ENCODE data around the gene DLK2. TPM values are rescaled to one million over a fixed set of nuclear protein-coding genes. Genes with fewer than 3 reads are reported as not detected.

Gene DLK2
- total RNA-seq, 1 experiment from 2014 or later = 0.81 TPM

DNA sequence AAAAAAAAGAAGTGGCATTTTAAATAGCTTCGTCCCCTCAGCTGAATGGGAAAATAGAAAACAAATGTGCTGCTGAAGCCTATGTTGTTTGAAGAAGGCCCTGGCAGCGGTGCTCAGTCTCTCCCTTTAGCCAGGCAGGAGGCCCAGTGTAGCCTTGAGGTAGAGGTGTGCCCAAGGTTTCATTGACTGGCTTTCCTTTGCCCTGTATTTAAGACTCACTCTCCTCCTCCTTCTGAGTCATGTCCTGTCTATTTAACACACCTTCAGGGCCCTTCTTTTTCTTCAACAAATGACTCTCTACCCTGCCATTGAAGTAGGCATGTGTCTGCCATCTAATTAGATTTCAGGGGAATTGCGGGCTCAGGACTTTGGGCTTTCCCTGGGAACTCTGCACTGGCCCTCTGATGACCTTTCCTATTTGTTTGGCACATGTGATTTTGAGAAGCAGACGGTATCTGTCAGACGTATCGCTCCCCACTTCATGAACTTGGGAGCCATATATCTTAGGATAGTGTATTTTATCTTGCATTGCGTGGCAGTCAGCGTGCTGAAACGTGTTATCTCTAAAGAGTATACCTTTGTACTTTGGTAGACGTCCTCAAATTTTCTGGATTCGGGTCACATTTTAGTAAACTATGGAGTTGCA is 26.4 kb upstream of the DLK2 start:
- H3K9me3 Mint-ChIP-seq = no peaks in the 10 kb centered on the region
- peaks cover 51% of the 10 kb centered on the region for H3K4me1 Mint-ChIP-seq
- POLR2A ChIA-PET = interaction anchor here (0.7 kb wide), 1 partner anchor 209 kb away, joined by 3 read pairs; no protein-coding TSS in a partner anchor
- peak overlapping the region; percentile 73 for H3K27ac Mint-ChIP-seq
- H3K27me3 Mint-ChIP-seq (ENCODE audit: low read depth) = no peaks in the 10 kb centered on the region
- ATAC-seq (peak; percentile 5; the same call in 1 of the 2 replicates), DNase-seq (ENCODE audit: low spot score) (no peak)
- TF ChIP-seq NR3C1 (CRISPR knock-in tag; conservative IDR thresholded peaks at IDR 0.05; ENCODE audit: low read depth) (no peak), ZNF263 (CRISPR knock-in tag; IDR thresholded peaks at IDR 0.05; ENCODE audit: low read depth) (no peak), JAZF1 (CRISPR knock-in tag; IDR thresholded peaks at IDR 0.05) (no peak), ESRRA (CRISPR knock-in tag; IDR thresholded peaks at IDR 0.05; ENCODE audit: borderline replicate concordance) (no peak)
- H3K36me3 Mint-ChIP-seq = peaks cover 2% of the 10 kb centered on the region; the same call in 1 of the 2 replicates
- peak overlapping the region; percentile 12 for H3K4me3 Mint-ChIP-seq
- CTCF ChIA-PET = interaction anchor here (0.6 to 2.8 kb wide), 7 partner anchors 8 to 654 kb away, joined by 3 to 15 read pairs (median 3); no protein-coding TSS in a partner anchor

DNA sequence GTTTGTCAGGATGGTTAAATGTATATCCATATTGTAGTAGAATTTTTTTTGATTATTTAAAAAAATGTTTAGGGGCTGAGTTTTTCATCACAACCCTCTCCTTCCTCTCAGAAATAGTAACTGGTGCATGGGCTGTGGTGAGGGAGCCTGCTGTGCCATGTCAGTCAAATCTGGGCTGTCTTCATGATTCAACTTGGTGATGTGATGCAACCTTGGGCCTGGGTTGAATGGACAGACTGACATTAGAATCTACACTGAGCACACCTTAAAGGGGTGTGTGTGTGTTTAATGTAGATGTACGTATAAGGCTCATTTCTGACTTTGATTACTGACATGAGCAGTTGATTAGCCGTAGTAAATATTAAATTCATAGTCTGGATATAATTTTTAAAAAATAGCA is 25.7 kb upstream of the DLK2 start:
- POLR2A ChIA-PET = interaction anchor here (0.7 to 1.0 kb wide), 2 partner anchors 12 to 208 kb away, joined by 3 to 4 read pairs; no protein-coding TSS in a partner anchor
- CTCF ChIA-PET = interaction anchor here (0.6 to 2.8 kb wide), 7 partner anchors 8 to 655 kb away, joined by 3 to 15 read pairs (median 3); no protein-coding TSS in a partner anchor
- no peak overlapping the region for H3K4me3 Mint-ChIP-seq
- ATAC-seq (no peak), DNase-seq (ENCODE audit: low spot score) (no peak)
- TF ChIP-seq SP1 (CRISPR knock-in tag; conservative IDR thresholded peaks at IDR 0.05) (no peak), ZNF671 (CRISPR knock-in tag; IDR thresholded peaks at IDR 0.05) (no peak), GABPB1 (CRISPR knock-in tag; IDR thresholded peaks at IDR 0.05) (peak; percentile 92), ZNF219 (CRISPR knock-in tag; IDR thresholded peaks at IDR 0.05; ENCODE audit: borderline replicate concordance) (no peak)
- TF ChIP-seq, protein P1, sequence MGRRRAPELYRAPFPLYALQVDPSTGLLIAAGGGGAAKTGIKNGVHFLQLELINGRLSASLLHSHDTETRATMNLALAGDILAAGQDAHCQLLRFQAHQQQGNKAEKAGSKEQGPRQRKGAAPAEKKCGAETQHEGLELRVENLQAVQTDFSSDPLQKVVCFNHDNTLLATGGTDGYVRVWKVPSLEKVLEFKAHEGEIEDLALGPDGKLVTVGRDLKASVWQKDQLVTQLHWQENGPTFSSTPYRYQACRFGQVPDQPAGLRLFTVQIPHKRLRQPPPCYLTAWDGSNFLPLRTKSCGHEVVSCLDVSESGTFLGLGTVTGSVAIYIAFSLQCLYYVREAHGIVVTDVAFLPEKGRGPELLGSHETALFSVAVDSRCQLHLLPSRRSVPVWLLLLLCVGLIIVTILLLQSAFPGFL (CRISPR knock-in tag; IDR thresholded peaks at IDR 0.05; ENCODE audit: borderline replicate concordance) = no peak
- H3K27me3 Mint-ChIP-seq (ENCODE audit: low read depth) = no peaks in the 10 kb centered on the region
- no peaks in the 10 kb centered on the region for H3K36me3 Mint-ChIP-seq
- no peaks in the 10 kb centered on the region for H3K9me3 Mint-ChIP-seq
- H3K4me1 Mint-ChIP-seq = peaks cover 53% of the 10 kb centered on the region
- no peak overlapping the region for H3K27ac Mint-ChIP-seq

DNA sequence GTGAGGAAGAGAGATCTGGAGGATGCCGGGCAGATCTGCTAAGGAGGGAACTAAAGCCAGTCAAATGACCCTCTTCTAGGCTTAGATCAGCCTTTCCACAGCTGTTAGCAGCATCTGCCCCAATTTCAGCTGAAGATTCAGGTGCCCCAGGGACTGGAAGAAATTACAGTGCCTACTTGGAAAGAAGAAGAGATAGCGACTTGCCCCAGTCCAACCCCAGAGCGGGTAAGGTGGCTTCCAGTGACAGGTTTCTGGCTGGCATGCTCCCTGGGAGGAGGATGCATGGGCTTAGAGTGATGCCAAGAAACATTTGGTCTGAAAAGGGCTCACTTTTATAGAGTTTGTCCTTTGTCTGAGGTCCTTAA is 22.6 kb upstream of the DLK2 start:
- DNase-seq (ENCODE audit: low spot score) (no peak), ATAC-seq (no peak)
- peak overlapping the region; percentile 47 for H3K27ac Mint-ChIP-seq
- no peaks in the 10 kb centered on the region for H3K36me3 Mint-ChIP-seq
- peaks cover 47% of the 10 kb centered on the region for H3K4me1 Mint-ChIP-seq
- TF ChIP-seq ETV6 (CRISPR knock-in tag; IDR thresholded peaks at IDR 0.05) = no peak
- TF ChIP-seq, protein P2, sequence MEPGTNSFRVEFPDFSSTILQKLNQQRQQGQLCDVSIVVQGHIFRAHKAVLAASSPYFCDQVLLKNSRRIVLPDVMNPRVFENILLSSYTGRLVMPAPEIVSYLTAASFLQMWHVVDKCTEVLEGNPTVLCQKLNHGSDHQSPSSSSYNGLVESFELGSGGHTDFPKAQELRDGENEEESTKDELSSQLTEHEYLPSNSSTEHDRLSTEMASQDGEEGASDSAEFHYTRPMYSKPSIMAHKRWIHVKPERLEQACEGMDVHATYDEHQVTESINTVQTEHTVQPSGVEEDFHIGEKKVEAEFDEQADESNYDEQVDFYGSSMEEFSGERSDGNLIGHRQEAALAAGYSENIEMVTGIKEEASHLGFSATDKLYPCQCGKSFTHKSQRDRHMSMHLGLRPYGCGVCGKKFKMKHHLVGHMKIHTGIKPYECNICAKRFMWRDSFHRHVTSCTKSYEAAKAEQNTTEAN (CRISPR knock-in tag; IDR thresholded peaks at IDR 0.05) = no peak
- TF ChIP-seq NFYB (CRISPR knock-in tag; conservative IDR thresholded peaks at IDR 0.05; ENCODE audit: low read depth) = no peak
- no peak for TF ChIP-seq GTF2I (CRISPR knock-in tag; conservative IDR thresholded peaks at IDR 0.05)
- TF ChIP-seq, protein P3, sequence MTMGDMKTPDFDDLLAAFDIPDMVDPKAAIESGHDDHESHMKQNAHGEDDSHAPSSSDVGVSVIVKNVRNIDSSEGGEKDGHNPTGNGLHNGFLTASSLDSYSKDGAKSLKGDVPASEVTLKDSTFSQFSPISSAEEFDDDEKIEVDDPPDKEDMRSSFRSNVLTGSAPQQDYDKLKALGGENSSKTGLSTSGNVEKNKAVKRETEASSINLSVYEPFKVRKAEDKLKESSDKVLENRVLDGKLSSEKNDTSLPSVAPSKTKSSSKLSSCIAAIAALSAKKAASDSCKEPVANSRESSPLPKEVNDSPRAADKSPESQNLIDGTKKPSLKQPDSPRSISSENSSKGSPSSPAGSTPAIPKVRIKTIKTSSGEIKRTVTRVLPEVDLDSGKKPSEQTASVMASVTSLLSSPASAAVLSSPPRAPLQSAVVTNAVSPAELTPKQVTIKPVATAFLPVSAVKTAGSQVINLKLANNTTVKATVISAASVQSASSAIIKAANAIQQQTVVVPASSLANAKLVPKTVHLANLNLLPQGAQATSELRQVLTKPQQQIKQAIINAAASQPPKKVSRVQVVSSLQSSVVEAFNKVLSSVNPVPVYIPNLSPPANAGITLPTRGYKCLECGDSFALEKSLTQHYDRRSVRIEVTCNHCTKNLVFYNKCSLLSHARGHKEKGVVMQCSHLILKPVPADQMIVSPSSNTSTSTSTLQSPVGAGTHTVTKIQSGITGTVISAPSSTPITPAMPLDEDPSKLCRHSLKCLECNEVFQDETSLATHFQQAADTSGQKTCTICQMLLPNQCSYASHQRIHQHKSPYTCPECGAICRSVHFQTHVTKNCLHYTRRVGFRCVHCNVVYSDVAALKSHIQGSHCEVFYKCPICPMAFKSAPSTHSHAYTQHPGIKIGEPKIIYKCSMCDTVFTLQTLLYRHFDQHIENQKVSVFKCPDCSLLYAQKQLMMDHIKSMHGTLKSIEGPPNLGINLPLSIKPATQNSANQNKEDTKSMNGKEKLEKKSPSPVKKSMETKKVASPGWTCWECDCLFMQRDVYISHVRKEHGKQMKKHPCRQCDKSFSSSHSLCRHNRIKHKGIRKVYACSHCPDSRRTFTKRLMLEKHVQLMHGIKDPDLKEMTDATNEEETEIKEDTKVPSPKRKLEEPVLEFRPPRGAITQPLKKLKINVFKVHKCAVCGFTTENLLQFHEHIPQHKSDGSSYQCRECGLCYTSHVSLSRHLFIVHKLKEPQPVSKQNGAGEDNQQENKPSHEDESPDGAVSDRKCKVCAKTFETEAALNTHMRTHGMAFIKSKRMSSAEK (CRISPR knock-in tag; IDR thresholded peaks at IDR 0.05; ENCODE audit: borderline replicate concordance) = no peak
- TF ChIP-seq, protein P4, sequence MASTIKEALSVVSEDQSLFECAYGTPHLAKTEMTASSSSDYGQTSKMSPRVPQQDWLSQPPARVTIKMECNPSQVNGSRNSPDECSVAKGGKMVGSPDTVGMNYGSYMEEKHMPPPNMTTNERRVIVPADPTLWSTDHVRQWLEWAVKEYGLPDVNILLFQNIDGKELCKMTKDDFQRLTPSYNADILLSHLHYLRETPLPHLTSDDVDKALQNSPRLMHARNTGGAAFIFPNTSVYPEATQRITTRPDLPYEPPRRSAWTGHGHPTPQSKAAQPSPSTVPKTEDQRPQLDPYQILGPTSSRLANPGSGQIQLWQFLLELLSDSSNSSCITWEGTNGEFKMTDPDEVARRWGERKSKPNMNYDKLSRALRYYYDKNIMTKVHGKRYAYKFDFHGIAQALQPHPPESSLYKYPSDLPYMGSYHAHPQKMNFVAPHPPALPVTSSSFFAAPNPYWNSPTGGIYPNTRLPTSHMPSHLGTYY (CRISPR knock-in tag; IDR thresholded peaks at IDR 0.05) = no peak
- TF ChIP-seq, protein P5, sequence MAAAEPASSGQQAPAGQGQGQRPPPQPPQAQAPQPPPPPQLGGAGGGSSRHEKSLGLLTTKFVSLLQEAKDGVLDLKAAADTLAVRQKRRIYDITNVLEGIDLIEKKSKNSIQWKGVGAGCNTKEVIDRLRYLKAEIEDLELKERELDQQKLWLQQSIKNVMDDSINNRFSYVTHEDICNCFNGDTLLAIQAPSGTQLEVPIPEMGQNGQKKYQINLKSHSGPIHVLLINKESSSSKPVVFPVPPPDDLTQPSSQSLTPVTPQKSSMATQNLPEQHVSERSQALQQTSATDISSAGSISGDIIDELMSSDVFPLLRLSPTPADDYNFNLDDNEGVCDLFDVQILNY (CRISPR knock-in tag; IDR thresholded peaks at IDR 0.05) = no peak
- ChIA-PET POLR2A (interaction anchor here (0.8 to 1.2 kb wide), 3 partner anchors 22 to 308 kb away, joined by 3 to 9 read pairs (median 3); partner anchors contain the start of genes DLK2 and ZNF318), CTCF (interaction anchor here (0.7 to 1.8 kb wide), 8 partner anchors 18 to 249 kb away, joined by 3 to 12 read pairs (median 4); partner anchors contain the start of genes DLK2, DNPH1 and LRRC73)
- H3K27me3 Mint-ChIP-seq (ENCODE audit: low read depth) = no peaks in the 10 kb centered on the region
- H3K9me3 Mint-ChIP-seq = no peaks in the 10 kb centered on the region
- peak overlapping the region; percentile 76 for H3K4me3 Mint-ChIP-seq

Measured in WTC11 (cell line).